HG02884 (cell line): Measurements from ENCODE around the gene CBY3.
A peak's percentile ranks its signal among the peaks of the same experiment; 100 is the strongest.
"Not testable (repeated sequence)": the region's sequence is repeated elsewhere in the genome, so short reads cannot be mapped to it uniquely, and the experiment has no call there.

ENCODE experiments used
- ATAC-seq: cut with Tn5 transposase; IDR thresholded peaks from one replicate; pipeline ENCODE4 v1.9.1; 2021; ENCODE audit warnings: mild to moderate bottlenecking, moderate library complexity; ENCODE audit not compliant: unreplicated experiment

The CBY3 gene

DNA sequence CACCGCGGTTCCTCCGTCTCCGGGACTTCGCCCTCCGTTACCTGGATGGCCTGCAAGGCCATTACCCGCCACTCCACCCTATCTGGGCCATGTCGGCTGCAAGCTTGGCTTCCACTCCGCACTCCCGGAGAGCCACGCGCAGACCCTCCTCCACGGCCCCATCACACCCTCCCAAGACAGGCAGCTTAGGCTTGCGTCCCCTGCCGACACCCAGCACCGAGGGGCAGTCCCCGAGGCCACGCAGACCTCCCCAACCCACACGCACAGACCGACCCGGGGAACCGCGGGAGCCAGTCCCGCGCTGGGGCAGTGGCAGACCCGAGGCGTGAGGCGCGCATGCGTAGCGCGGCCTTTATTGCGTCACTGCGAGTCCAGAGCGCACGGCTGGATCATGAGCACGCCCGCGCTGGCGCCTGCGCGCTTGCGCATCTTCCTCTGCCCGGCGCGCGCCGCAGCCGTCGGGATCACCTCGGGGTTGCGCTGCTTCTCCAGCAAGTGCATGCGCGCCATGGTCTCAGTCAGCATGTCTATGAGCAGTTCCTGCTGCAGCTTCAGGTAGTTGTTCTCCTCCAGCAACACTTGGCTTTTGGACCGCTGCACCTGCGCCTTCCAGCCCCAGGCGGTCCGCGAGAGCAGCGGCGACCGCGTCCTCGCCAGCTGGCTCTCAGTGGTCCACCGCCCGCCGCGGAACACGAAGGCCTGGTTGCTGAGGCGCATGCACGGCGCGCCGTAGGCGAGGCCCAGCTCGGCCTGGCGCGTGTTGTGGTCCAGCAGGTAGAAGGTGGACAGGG lies 2.4 kb downstream of the CBY3 start:
- peak; percentile 88 for ATAC-seq

GRCh38 chr5:179668391-179668790 lies 12.4 kb downstream of the CBY3 start:
- peak; percentile 68 for ATAC-seq

DNA sequence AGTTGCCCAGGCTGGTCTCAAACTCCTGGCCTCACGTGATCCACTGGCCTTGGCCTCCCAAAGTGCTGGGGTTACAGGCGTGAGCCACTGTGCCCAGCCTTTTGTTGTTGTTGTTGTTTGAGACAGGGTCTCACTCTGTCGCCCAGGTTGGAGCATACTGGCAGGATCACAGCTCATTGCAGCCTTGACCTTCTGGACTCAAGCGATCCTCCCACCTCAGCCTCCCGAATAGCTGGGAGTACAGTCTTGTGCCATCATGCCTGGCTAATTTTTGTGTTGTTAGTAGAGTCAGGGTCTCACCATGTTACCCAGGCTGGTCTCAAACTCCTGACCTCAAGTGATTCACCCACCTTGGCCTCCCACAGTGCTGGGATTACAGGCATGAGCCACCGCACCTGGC lies 19.2 kb downstream of the CBY3 start:
- ATAC-seq: not testable (repeated sequence)

DNA sequence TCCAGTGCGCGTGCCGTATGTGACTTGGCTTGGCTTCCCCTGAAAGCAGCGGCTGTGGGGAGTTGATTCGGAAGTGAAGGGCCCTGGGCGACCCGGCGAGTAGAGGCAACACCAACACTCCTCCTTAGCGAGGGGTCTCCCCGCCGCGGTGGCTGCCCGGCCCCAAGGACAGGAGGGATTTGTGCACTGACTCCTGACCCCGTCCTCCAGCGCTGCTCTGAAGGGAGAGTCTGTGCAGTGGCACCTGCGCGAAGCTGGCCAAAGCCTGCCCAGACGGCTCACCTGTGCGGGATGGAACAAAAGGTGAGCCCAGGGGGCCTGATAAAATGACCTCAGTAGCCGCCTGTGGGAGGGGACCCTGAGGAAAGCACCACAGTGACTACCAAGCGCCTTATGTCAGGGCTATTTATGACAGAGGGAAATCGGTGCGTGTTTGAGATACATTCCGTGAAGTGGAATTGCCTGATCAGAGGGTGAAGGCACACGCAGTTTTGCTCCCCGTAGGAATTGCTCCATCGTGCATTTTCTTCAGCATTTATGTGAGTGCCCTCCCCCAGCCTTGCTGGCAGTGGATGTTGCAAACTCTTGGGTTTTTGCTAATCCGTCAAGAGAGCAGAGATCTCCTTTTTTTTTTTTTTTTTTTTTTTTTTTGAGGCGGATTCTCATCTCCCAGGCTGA lies 22.5 kb downstream of the CBY3 start:
- peak; percentile 57 for ATAC-seq

DNA sequence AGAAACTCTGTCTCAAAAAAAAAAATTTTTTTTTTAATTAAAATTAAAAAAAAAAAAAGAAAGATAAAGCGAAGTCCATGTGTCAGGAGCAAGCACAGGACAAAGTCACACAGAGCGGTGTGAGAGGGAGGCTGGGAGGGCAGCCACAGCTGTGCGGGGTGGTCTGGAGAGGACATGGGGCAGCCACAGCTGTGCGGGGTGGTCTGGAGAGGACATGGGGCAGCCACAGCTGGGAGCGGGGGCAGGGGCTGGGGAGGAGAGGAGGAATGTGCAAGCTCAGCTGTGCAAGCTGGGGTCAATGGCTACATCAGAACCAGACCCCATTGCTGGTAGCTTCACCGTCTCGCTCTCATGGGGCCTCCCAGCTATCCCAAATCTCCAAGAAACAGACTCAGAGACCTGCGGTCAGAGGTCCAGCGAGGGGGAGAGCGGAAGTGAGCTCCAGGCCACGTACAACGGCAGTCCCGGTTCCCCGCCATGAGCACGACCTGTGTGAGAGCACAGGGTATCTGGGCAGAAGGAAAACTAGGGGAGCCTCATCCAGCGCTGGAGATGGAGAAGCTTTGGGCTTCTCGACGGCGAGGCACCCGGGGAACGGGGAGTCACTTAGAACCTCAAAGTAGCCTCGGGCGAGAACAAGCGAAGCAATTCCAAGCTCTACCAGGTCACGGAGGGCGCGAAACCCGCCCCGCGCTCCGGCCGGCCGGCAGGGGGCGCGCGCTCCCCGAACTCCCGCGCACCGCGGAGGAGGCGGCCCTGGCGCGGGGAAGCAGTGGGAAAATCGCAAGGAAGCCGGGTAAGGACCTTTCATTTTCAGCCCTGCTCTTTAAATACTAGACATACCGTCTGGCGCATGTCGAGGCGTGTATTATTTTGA lies 23.3 kb downstream of the CBY3 start:
- peak; percentile 78 for ATAC-seq

DNA sequence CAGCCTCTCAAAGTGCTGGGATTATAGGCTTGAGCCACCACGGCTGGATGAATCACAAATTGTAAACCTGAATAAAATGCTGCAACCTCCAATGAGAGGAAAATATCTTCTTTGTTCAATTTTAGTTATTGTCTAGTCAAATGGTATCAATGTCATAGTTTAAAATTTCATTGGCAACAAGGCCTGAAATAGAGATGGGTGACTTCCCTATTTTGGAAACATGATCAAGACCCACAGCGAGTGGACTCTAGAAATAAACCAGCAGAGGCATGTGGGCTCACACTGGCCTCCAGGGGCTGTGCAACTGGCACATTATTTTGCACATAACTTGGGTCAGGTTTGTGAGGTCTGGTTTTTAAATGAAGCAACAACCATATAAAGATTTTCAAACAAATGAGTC lies 27.7 kb downstream of the CBY3 start:
- ATAC-seq: not testable (repeated sequence)

- not testable (repeated sequence) for ATAC-seq
Observed at GRCh38 chr5:179650245-179650644, 30.6 kb downstream of the CBY3 start.

GRCh38 chr5:179649166-179649703 lies 31.6 kb downstream of the CBY3 start:
- not testable (repeated sequence) for ATAC-seq

GRCh38 chr5:179648410-179648809 lies 32.4 kb downstream of the CBY3 start:
- no peak for ATAC-seq

- ATAC-seq: not testable (repeated sequence)
Observed at GRCh38 chr5:179644766-179645165, 36.1 kb downstream of the CBY3 start.

- not testable (repeated sequence) for ATAC-seq
Observed at GRCh38 chr5:179643141-179643920, 37.5 kb downstream of the CBY3 start.

- not testable (repeated sequence) for ATAC-seq
Observed at GRCh38 chr5:179642626-179643025, 38.2 kb downstream of the CBY3 start.

DNA sequence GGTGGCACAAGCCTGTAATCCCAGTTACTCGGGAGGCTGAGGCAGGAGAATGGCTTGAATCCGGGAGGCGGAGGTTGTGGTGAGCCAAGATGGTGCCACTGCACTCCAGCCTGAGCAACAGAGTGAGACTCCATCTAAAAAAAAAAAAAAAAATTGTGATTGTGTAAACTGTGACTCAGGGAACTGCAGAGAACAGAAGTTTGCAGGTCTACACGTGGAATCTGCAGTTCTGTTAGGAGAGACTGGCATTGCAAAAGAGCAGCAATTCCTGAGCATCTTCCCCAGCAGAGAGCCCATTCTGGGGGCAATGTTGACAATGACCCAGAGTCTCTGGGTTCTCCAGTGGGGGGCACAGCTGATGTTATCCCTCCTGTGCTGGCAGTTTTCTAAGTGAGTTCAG lies 39.1 kb downstream of the CBY3 start:
- not testable (repeated sequence) for ATAC-seq

- ATAC-seq: not testable (repeated sequence)
Observed at GRCh38 chr5:179639296-179639695, 41.5 kb downstream of the CBY3 start.

DNA sequence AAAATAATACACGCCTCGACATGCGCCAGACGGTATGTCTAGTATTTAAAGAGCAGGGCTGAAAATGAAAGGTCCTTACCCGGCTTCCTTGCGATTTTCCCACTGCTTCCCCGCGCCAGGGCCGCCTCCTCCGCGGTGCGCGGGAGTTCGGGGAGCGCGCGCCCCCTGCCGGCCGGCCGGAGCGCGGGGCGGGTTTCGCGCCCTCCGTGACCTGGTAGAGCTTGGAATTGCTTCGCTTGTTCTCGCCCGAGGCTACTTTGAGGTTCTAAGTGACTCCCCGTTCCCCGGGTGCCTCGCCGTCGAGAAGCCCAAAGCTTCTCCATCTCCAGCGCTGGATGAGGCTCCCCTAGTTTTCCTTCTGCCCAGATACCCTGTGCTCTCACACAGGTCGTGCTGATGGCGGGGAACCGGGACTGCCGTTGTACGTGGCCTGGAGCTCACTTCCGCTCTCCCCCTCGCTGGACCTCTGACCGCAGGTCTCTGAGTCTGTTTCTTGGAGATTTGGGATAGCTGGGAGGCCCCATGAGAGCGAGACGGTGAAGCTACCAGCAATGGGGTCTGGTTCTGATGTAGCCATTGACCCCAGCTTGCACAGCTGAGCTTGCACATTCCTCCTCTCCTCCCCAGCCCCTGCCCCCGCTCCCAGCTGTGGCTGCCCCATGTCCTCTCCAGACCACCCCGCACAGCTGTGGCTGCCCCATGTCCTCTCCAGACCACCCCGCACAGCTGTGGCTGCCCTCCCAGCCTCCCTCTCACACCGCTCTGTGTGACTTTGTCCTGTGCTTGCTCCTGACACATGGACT lies 46.3 kb downstream of the CBY3 start:
- peak; percentile 87 for ATAC-seq

DNA sequence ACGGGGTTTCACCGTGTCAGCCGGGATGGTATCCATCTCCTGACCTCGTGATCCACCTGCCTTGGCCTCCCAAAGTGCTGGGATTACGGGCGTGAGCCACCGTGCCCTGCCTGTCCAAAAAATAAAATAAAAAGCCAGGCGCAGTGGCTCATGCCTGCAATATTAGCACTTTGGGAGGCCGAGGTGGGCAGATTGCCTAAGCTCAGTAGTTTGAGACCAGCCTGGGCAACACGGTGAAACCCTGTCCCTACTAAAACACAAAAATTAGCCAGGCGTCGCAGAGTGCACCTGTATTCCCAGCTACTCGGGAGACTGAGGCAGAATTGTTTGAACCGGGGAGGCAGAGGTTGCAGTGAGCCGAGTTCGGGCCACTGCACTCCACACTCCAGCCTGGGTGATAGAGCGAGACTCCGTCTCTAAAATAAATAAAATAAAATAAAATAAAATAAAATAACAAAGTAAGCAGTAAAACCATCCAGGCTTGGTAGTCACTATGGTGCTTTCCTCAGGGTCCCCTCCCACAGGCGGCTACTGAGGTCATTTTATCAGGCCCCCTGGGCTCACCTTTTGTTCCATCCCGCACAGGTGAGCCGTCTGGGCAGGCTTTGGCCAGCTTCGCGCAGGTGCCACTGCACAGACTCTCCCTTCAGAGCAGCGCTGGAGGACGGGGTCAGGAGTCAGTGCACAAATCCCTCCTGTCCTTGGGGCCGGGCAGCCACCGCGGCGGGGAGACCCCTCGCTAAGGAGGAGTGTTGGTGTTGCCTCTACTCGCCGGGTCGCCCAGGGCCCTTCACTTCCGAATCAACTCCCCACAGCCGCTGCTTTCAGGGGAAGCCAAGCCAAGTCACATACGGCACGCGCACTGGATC lies 47.1 kb downstream of the CBY3 start:
- ATAC-seq: peak; percentile 57
